ENCODE measurements around the gene TEP1. TPM values are rescaled to one million over a fixed set of nuclear protein-coding genes. Genes with fewer than 3 reads are reported as not detected.

TEP1 gene
- total and polyA plus RNA-seq, 8 donors: 9.3 to 190 (median 19.0) TPM

GRCh38 chr14:20383032-20383431 is 30.3 kb downstream of the TEP1 start:
- no peak for TF ChIP-seq CTCF (IDR thresholded peaks at IDR 0.05)
- TF ChIP-seq POLR2A (IDR thresholded peaks at IDR 0.05): no peak
- TF ChIP-seq EP300 (IDR thresholded peaks at IDR 0.05): no peak
- TF ChIP-seq POLR2AphosphoS5 (IDR thresholded peaks at IDR 0.05): no peak
- H3K27me3 ChIP-seq: no peaks in the 10 kb centered on the region
- H3K27ac ChIP-seq: no peak overlapping the region
- no peak for DNase-seq
- intact Hi-C loops (cut with DNase I; ENCODE audit: low total_unique reads): no loop called here
- no peak overlapping the region for H3K4me3 ChIP-seq
- H3K4me1 ChIP-seq: no peaks in the 10 kb centered on the region
- H3K36me3 ChIP-seq: peaks cover 99 to 100% (median 100%) of the 10 kb centered on the region in 4 donors
- WGBS, 5 donors: 92 to 96% (median 95%) methylated on average over 9 to 10 of the region's 10 CpGs
- H3K9me3 ChIP-seq: no peaks in the 10 kb centered on the region

GRCh38 chr14:20382526-20382925 is 30.8 kb downstream of the TEP1 start:
- Histone ChIP-seq H3K9me3 (no peaks in the 10 kb centered on the region), H3K27me3 (no peaks in the 10 kb centered on the region), H3K4me3 (no peak overlapping the region), H3K36me3 (peaks cover 99 to 100% (median 100%) of the 10 kb centered on the region in 4 donors), H3K27ac (no peak overlapping the region), H3K4me1 (peaks cover 0 to under 1% (median 0%) of the 10 kb centered on the region in 4 donors)
- TF ChIP-seq EP300 (IDR thresholded peaks at IDR 0.05): no peak
- 95 to 98% (median 95%) methylated on average over 11 to 12 of the region's 12 CpGs for WGBS, 5 donors
- DNase-seq: no peak
- intact Hi-C loops (cut with DNase I; ENCODE audit: low total_unique reads): no loop called here

GRCh38 chr14:20381341-20381740 is 32.0 kb downstream of the TEP1 start:
- peaks cover 0 to 12% (median 10%) of the 10 kb centered on the region in 4 donors for H3K4me1 ChIP-seq
- no peak overlapping the region for H3K4me3 ChIP-seq
- H3K36me3 ChIP-seq: peaks cover 97 to 100% (median 100%) of the 10 kb centered on the region in 4 donors
- WGBS, 5 donors: 86 to 91% (median 87%) methylated on average over 5 to 7 of the region's 7 CpGs
- intact Hi-C loops (cut with DNase I; ENCODE audit: low total_unique reads): no loop called here
- no peaks in the 10 kb centered on the region for H3K9me3 ChIP-seq
- TF ChIP-seq POLR2AphosphoS5 (IDR thresholded peaks at IDR 0.05) (no peak), EP300 (IDR thresholded peaks at IDR 0.05) (no peak), POLR2A (IDR thresholded peaks at IDR 0.05) (no peak), CTCF (IDR thresholded peaks at IDR 0.05) (no peak)
- DNase-seq: no peak
- H3K27me3 ChIP-seq: no peaks in the 10 kb centered on the region
- H3K27ac ChIP-seq: no peak overlapping the region

GRCh38 chr14:20380681-20381080 is 32.6 kb downstream of the TEP1 start:
- Histone ChIP-seq H3K27me3 (no peaks in the 10 kb centered on the region), H3K9me3 (no peaks in the 10 kb centered on the region), H3K36me3 (peaks cover 97 to 100% (median 100%) of the 10 kb centered on the region in 4 donors), H3K4me3 (no peak overlapping the region), H3K27ac (no peak overlapping the region), H3K4me1 (peaks cover 0 to 18% (median 14%) of the 10 kb centered on the region in 4 donors)
- TF ChIP-seq POLR2AphosphoS5 (IDR thresholded peaks at IDR 0.05) (no peak), POLR2A (IDR thresholded peaks at IDR 0.05) (no peak), EP300 (IDR thresholded peaks at IDR 0.05) (no peak), CTCF (IDR thresholded peaks at IDR 0.05) (no peak)
- 82 to 92% (median 86%) methylated on average over 6 of the region's 6 CpGs for WGBS, 5 donors
- intact Hi-C loops (cut with DNase I; ENCODE audit: low total_unique reads): no loop called here
- no peak for DNase-seq

- intact Hi-C loops (cut with DNase I; ENCODE audit: low total_unique reads): no loop called here
- Histone ChIP-seq H3K27ac (no peak overlapping the region), H3K9me3 (no peaks in the 10 kb centered on the region), H3K4me3 (no peak overlapping the region), H3K36me3 (peaks cover 96 to 100% (median 100%) of the 10 kb centered on the region in 4 donors), H3K27me3 (no peaks in the 10 kb centered on the region), H3K4me1 (peaks cover 0 to 20% (median 16%) of the 10 kb centered on the region in 4 donors)
- DNase-seq: no peak
- WGBS, 5 donors: 12 to 48% (median 42%) methylated on average over 1 of the region's 1 CpG
- no peak for TF ChIP-seq POLR2A (IDR thresholded peaks at IDR 0.05)
Measured at GRCh38 chr14:20379743-20380142, 33.6 kb downstream of the TEP1 start.
